ENCODE results near the gene SERPINB2. TPM values are rescaled to one million over a fixed set of nuclear protein-coding genes. Genes with fewer than 3 reads are reported as not detected.

SERPINB2 gene
- total RNA-seq, 4 donors from 2014 or later: 24.5 TPM; not detected in 3

GRCh38 chr18:63947051-63947790, 59.7 kb downstream of the SERPINB2 start:
- 91% methylated on average over 3 of the region's 3 CpGs for WGBS
- Histone ChIP-seq H3K27ac (replicated peaks in 1 of 4) (no peak overlapping the region), H3K9me3 (peaks cover 0 to 2% (median 0%) of the 10 kb centered on the region in 4 donors), H3K36me3 (no peaks in the 10 kb centered on the region), H3K27me3 (peaks cover 0 to 54% (median 0%) of the 10 kb centered on the region in 4 donors), H3K4me3 (no peak overlapping the region), H3K4me1 (peaks cover 0 to 10% (median 9%) of the 10 kb centered on the region in 4 donors)
- DNase-seq (ENCODE audit: extremely low spot score): no peak
- TF ChIP-seq EP300 (IDR thresholded peaks at IDR 0.05) (no peak), POLR2AphosphoS5 (IDR thresholded peaks at IDR 0.05) (no peak), POLR2A (IDR thresholded peaks at IDR 0.05; ENCODE audit: low read depth) (no peak), CTCF (IDR thresholded peaks at IDR 0.05) (no peak)
- intact Hi-C loops (cut with DNase I): loop anchor here (10.0 kb wide), 1 partner anchor 48 kb away; no protein-coding TSS in a partner anchor

GRCh38 chr18:63949068-63949737, 61.7 kb downstream of the SERPINB2 start, which contains the start of gene HMSD:
TSS of gene HMSD (plus strand) at chr18:63949301. CDS start at chr18:63953456, 4,155 bp downstream.
- Histone ChIP-seq H3K9me3 (peaks cover 0 to 2% (median 0%) of the 10 kb centered on the region in 4 donors), H3K27ac (replicated peaks in 1 of 4) (no peak within 1 kb of the TSS), H3K4me3 (peak within 1 kb of the TSS; percentile 32 to 52 (median 42)), H3K27me3 (peaks cover 0 to 47% (median 0%) of the 10 kb centered on the region in 4 donors), H3K36me3 (no peaks in the 10 kb centered on the region), H3K4me1 (peaks cover 0 to 10% (median 9%) of the 10 kb centered on the region in 4 donors)
- 6% methylated on average over 23 of the region's 35 CpGs for WGBS
- TF ChIP-seq CTCF (IDR thresholded peaks at IDR 0.05) (peak in 1 of 3 experiments; percentile 41), POLR2A (IDR thresholded peaks at IDR 0.05; ENCODE audit: low read depth) (no peak)
- intact Hi-C loops (cut with DNase I): loop anchor here (10.0 kb wide), 1 partner anchor 46 kb away; no protein-coding TSS in a partner anchor
- DNase-seq (ENCODE audit: extremely low spot score): no peak

GRCh38 chr18:63951302-63951705, 63.8 kb downstream of the SERPINB2 start:
- H3K27me3 ChIP-seq: peaks cover 0 to 35% (median 3%) of the 10 kb centered on the region in 4 donors
- no peaks in the 10 kb centered on the region for H3K9me3 ChIP-seq
- no peak overlapping the region for H3K27ac ChIP-seq (replicated peaks in 1 of 4)
- H3K36me3 ChIP-seq: no peaks in the 10 kb centered on the region
- TF ChIP-seq POLR2A (IDR thresholded peaks at IDR 0.05; ENCODE audit: low read depth): no peak
- no peak for TF ChIP-seq EP300 (IDR thresholded peaks at IDR 0.05)
- no peak for TF ChIP-seq POLR2AphosphoS5 (IDR thresholded peaks at IDR 0.05)
- no peak for TF ChIP-seq CTCF (IDR thresholded peaks at IDR 0.05)
- intact Hi-C loops (cut with DNase I): no loop called here
- 68% methylated on average over 4 of the region's 4 CpGs for WGBS
- DNase-seq (ENCODE audit: extremely low spot score): no peak
- H3K4me1 ChIP-seq: peaks cover 0 to 10% (median 9%) of the 10 kb centered on the region in 4 donors
- H3K4me3 ChIP-seq: no peak overlapping the region

Other genes starting within 250 kb of the SERPINB2 start
- gene SERPINB4, start 243.4 kb upstream of the SERPINB2 start, total RNA-seq: not detected
- not detected for gene SERPINB3, start 225.8 kb upstream of the SERPINB2 start, total RNA-seq
- not detected for gene SERPINB11, start 184.7 kb upstream of the SERPINB2 start, total RNA-seq
- gene SERPINB7, start 112.3 kb upstream of the SERPINB2 start, total RNA-seq: not detected
- 1 to 10 TPM in 1 of 4 donors, not detected in 3; 2.3 TPM for gene SERPINB10, start 20.3 kb downstream of the SERPINB2 start, total RNA-seq
- not detected for gene HMSD, start 61.6 kb downstream of the SERPINB2 start, total RNA-seq
- gene SERPINB8, start 82.4 kb downstream of the SERPINB2 start, total RNA-seq: 10 to 100 TPM in 2 of 4 donors, 1 to 10 TPM in 2; 6.2 to 18.4 (median 11.1) TPM